Measurements from ENCODE around the gene UBE4B.
"Not testable (repeated sequence)": the region's sequence is repeated elsewhere in the genome, so short reads cannot be mapped to it uniquely, and the experiment has no call there.

Gene UBE4B

GRCh38 chr1:10045480-10046355, 13.0 kb downstream of the UBE4B start:
- DNase-seq, result peak; percentile 57

GRCh38 chr1:10046356-10047085, 13.8 kb downstream of the UBE4B start:
- no peak for DNase-seq

- DNase-seq, result no peak
Measured at GRCh38 chr1:10048601-10049000, 15.8 kb downstream of the UBE4B start.

GRCh38 chr1:10050611-10051010, 17.9 kb downstream of the UBE4B start:
- DNase-seq, result no peak

GRCh38 chr1:10051656-10052055, 18.9 kb downstream of the UBE4B start:
- no peak for DNase-seq

- no peak for DNase-seq
Measured at GRCh38 chr1:10052347-10052746, 19.6 kb downstream of the UBE4B start.

- no peak for DNase-seq
Measured at GRCh38 chr1:10054465-10054864, 21.7 kb downstream of the UBE4B start.

GRCh38 chr1:10056599-10056987, 23.8 kb downstream of the UBE4B start:
- DNase-seq, result peak; percentile 14

- DNase-seq, result no peak
Measured at GRCh38 chr1:10057343-10057742, 24.6 kb downstream of the UBE4B start.

GRCh38 chr1:10057796-10058195, 25.0 kb downstream of the UBE4B start:
- DNase-seq, result no peak

- DNase-seq, result no peak
Measured at GRCh38 chr1:10059342-10059718, 26.6 kb downstream of the UBE4B start.

- DNase-seq, result no peak
Measured at GRCh38 chr1:10060311-10061100, 27.7 kb downstream of the UBE4B start.

GRCh38 chr1:10061276-10061675, 28.5 kb downstream of the UBE4B start:
- DNase-seq, result no peak

GRCh38 chr1:10063878-10064277, 31.1 kb downstream of the UBE4B start:
- DNase-seq, result no peak

GRCh38 chr1:10064416-10065343, 31.9 kb downstream of the UBE4B start:
- DNase-seq, result no peak

GRCh38 chr1:10065344-10065685, 32.6 kb downstream of the UBE4B start:
- no peak for DNase-seq

GRCh38 chr1:10065760-10066159, 33.0 kb downstream of the UBE4B start:
- no peak for DNase-seq

- no peak for DNase-seq
Measured at GRCh38 chr1:10068605-10069294, 36.0 kb downstream of the UBE4B start.

GRCh38 chr1:10070206-10070605, 37.4 kb downstream of the UBE4B start:
- no peak for DNase-seq

- no peak for DNase-seq
Measured at GRCh38 chr1:10071640-10072039, 38.9 kb downstream of the UBE4B start.

- DNase-seq, result not testable (repeated sequence)
Measured at GRCh38 chr1:10073371-10073770, 40.6 kb downstream of the UBE4B start.
